Measurements from ENCODE around the gene DLG2. TPM values are rescaled to one million over a fixed set of nuclear protein-coding genes. Genes with fewer than 3 reads are reported as not detected.

The DLG2 gene
- total and polyA plus RNA-seq, 9 of the 15 experiments (the other 6 are each of a cell fraction or from before 2014, with no cell fraction given), result 0.52 to 1.6 (median 0.95) TPM

DNA sequence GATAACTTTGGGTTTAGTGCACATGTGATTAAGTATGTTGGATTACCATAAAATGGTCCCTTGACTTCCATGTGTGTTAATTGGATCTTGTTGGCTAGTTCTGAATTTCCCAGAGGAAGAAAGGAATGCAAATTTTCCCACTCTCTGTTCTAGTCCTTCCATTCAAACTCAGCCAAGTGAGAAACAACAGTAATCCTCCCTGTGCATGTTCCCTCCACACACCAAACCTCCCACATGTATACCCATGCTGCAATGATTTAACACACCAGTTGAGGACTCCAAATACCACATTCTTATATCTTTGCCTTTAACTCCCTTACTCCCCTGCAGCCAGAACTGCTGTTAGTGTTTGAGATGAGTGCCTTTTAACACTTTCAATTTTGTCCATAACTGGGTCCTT is 1158.9 kb downstream of the DLG2 start:
- TF ChIP-seq CBFB (CRISPR knock-in tag; IDR thresholded peaks at IDR 0.05) (no peak), BRCA1 (IDR thresholded peaks at IDR 0.05) (no peak), BRCA1 (CRISPR knock-in tag; IDR thresholded peaks at IDR 0.05) (no peak), TRIM28 (IDR thresholded peaks at IDR 0.05) (no peak), ZNF717 (CRISPR knock-in tag; IDR thresholded peaks at IDR 0.05) (no peak), MCM2 (IDR thresholded peaks at IDR 0.05; ENCODE audit: low read depth) (no peak), ZNF12 (CRISPR knock-in tag; IDR thresholded peaks at IDR 0.05) (no peak)
- TF ChIP-seq, protein P1, sequence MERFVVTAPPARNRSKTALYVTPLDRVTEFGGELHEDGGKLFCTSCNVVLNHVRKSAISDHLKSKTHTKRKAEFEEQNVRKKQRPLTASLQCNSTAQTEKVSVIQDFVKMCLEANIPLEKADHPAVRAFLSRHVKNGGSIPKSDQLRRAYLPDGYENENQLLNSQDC (CRISPR knock-in tag; IDR thresholded peaks at IDR 0.05), result no peak
- TF ChIP-seq, protein P2, sequence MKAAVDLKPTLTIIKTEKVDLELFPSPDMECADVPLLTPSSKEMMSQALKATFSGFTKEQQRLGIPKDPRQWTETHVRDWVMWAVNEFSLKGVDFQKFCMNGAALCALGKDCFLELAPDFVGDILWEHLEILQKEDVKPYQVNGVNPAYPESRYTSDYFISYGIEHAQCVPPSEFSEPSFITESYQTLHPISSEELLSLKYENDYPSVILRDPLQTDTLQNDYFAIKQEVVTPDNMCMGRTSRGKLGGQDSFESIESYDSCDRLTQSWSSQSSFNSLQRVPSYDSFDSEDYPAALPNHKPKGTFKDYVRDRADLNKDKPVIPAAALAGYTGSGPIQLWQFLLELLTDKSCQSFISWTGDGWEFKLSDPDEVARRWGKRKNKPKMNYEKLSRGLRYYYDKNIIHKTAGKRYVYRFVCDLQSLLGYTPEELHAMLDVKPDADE (conservative IDR thresholded peaks at IDR 0.05; ENCODE audit: control insufficient read depth, low read depth, low read length), result no peak
- TF ChIP-seq, protein P3, sequence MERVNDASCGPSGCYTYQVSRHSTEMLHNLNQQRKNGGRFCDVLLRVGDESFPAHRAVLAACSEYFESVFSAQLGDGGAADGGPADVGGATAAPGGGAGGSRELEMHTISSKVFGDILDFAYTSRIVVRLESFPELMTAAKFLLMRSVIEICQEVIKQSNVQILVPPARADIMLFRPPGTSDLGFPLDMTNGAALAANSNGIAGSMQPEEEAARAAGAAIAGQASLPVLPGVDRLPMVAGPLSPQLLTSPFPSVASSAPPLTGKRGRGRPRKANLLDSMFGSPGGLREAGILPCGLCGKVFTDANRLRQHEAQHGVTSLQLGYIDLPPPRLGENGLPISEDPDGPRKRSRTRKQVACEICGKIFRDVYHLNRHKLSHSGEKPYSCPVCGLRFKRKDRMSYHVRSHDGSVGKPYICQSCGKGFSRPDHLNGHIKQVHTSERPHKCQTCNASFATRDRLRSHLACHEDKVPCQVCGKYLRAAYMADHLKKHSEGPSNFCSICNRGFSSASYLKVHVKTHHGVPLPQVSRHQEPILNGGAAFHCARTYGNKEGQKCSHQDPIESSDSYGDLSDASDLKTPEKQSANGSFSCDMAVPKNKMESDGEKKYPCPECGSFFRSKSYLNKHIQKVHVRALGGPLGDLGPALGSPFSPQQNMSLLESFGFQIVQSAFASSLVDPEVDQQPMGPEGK (CRISPR knock-in tag; IDR thresholded peaks at IDR 0.05; ENCODE audit: borderline replicate concordance), result no peak
- TF ChIP-seq, protein P4, sequence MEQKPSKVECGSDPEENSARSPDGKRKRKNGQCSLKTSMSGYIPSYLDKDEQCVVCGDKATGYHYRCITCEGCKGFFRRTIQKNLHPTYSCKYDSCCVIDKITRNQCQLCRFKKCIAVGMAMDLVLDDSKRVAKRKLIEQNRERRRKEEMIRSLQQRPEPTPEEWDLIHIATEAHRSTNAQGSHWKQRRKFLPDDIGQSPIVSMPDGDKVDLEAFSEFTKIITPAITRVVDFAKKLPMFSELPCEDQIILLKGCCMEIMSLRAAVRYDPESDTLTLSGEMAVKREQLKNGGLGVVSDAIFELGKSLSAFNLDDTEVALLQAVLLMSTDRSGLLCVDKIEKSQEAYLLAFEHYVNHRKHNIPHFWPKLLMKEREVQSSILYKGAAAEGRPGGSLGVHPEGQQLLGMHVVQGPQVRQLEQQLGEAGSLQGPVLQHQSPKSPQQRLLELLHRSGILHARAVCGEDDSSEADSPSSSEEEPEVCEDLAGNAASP (IDR thresholded peaks at IDR 0.05), result no peak
- ATAC-seq, result no peak
- Histone ChIP-seq H3K36me3 (ENCODE audit: control insufficient read depth, insufficient read depth, low read length) (no peaks in the 10 kb centered on the region), H3K4me3 (no peak overlapping the region), H3K9me1 (ENCODE audit: control insufficient read depth, insufficient read depth, low read length) (no peaks in the 10 kb centered on the region), H3K4me1 (replicated peaks in 1 of 2; ENCODE audit: control insufficient read depth in 2 of 2, insufficient read depth in 2 of 2, low read length in 2 of 2) (no peaks in the 10 kb centered on the region), H3K27me3 (ENCODE audit: control insufficient read depth in 2 of 2, insufficient read depth in 2 of 2, low read length in 2 of 2) (no peaks in the 10 kb centered on the region), H3K27ac (ENCODE audit: extremely low read depth, low read depth, low read length) (no peak overlapping the region), H2AFZ (ENCODE audit: low read depth, low read length) (no peak overlapping the region), H4K20me1 (replicated peaks; ENCODE audit: control insufficient read depth, insufficient read depth, low read length) (no peaks in the 10 kb centered on the region), H3K9me3 (replicated peaks; ENCODE audit: control insufficient read depth, insufficient read depth, low read depth, low read length) (peaks cover 3% of the 10 kb centered on the region; the same call in 1 of the 2 replicates), H3K79me2 (ENCODE audit: control insufficient read depth, insufficient read depth, low read length) (no peaks in the 10 kb centered on the region), H3K4me2 (ENCODE audit: insufficient read depth, low read length) (no peak overlapping the region), H3K9ac (ENCODE audit: insufficient read depth in 1 of 2, low read depth in 2 of 2, low read length in 2 of 2) (no peak overlapping the region)
- POLR2A ChIA-PET, result no interaction called here
- BruUV-seq (replicated peaks), result no TSS peak
- no peak for FAIRE-seq
- CTCF ChIA-PET (ENCODE audit: low intra/inter-chr PET ratio), result no interaction called here
- intact Hi-C loops (cut with micrococcal nuclease) (no loop called here), in situ Hi-C loops (cut with MboI) (no loop called here)
- DNase-seq (ENCODE audit: extremely low read depth in 1 of 4, low spot score in 3 of 4), result no peak

Measured in K562 (cell line).